ENCODE measurements around the gene RNF167.

RNF167 gene

GRCh38 chr17:4893721-4894560 is 46.1 kb upstream of the RNF167 start:
- TF ChIP-seq FOXP2 (optimal IDR thresholded peaks at IDR 0.05; ENCODE audit: borderline replicate concordance, extremely low read depth, extremely low read length, insufficient read depth) (no peak), TAF1 (IDR thresholded peaks at IDR 0.05; ENCODE audit: borderline replicate concordance, insufficient read depth, low read length) (no peak), SIN3A (IDR thresholded peaks at IDR 0.05; ENCODE audit: borderline replicate concordance, insufficient read depth, low read length) (no peak), POLR2AphosphoS5 (IDR thresholded peaks at IDR 0.05; ENCODE audit: low read depth, low read length) (no peak), REST (IDR thresholded peaks at IDR 0.05; ENCODE audit: insufficient read depth in 1 of 2, low read depth in 2 of 2, low read length in 2 of 2) (no peak)

GRCh38 chr17:4895121-4895520 is 44.9 kb upstream of the RNF167 start:
- TF ChIP-seq SIN3A (IDR thresholded peaks at IDR 0.05; ENCODE audit: borderline replicate concordance, insufficient read depth, low read length) = no peak

- TF ChIP-seq REST (IDR thresholded peaks at IDR 0.05; ENCODE audit: insufficient read depth in 1 of 2, low read depth in 2 of 2, low read length in 2 of 2) (no peak), FOXP2 (optimal IDR thresholded peaks at IDR 0.05; ENCODE audit: borderline replicate concordance, extremely low read depth, extremely low read length, insufficient read depth) (no peak), POLR2AphosphoS5 (IDR thresholded peaks at IDR 0.05; ENCODE audit: low read depth, low read length) (no peak), TAF1 (IDR thresholded peaks at IDR 0.05; ENCODE audit: borderline replicate concordance, insufficient read depth, low read length) (no peak), SIN3A (IDR thresholded peaks at IDR 0.05; ENCODE audit: borderline replicate concordance, insufficient read depth, low read length) (no peak)
Observed at GRCh38 chr17:4895657-4896331, 44.3 kb upstream of the RNF167 start.

GRCh38 chr17:4896332-4897197 is 43.5 kb upstream of the RNF167 start:
- TF ChIP-seq FOXP2 (optimal IDR thresholded peaks at IDR 0.05; ENCODE audit: borderline replicate concordance, extremely low read depth, extremely low read length, insufficient read depth) (no peak), SIN3A (IDR thresholded peaks at IDR 0.05; ENCODE audit: borderline replicate concordance, insufficient read depth, low read length) (no peak), REST (IDR thresholded peaks at IDR 0.05; ENCODE audit: insufficient read depth in 1 of 2, low read depth in 2 of 2, low read length in 2 of 2) (no peak), TAF1 (IDR thresholded peaks at IDR 0.05; ENCODE audit: borderline replicate concordance, insufficient read depth, low read length) (no peak), POLR2AphosphoS5 (IDR thresholded peaks at IDR 0.05; ENCODE audit: low read depth, low read length) (no peak)

- TF ChIP-seq POLR2AphosphoS5 (IDR thresholded peaks at IDR 0.05; ENCODE audit: low read depth, low read length) (no peak), TAF1 (IDR thresholded peaks at IDR 0.05; ENCODE audit: borderline replicate concordance, insufficient read depth, low read length) (no peak), FOXP2 (optimal IDR thresholded peaks at IDR 0.05; ENCODE audit: borderline replicate concordance, extremely low read depth, extremely low read length, insufficient read depth) (no peak), REST (IDR thresholded peaks at IDR 0.05; ENCODE audit: insufficient read depth in 1 of 2, low read depth in 2 of 2, low read length in 2 of 2) (no peak), SIN3A (IDR thresholded peaks at IDR 0.05; ENCODE audit: borderline replicate concordance, insufficient read depth, low read length) (no peak)
Observed at GRCh38 chr17:4897198-4897687, 42.8 kb upstream of the RNF167 start.

Data from PFSK-1 (cell line).